ENCODE results near the gene RNF44. TPM values are rescaled to one million over a fixed set of nuclear protein-coding genes. Genes with fewer than 3 reads are reported as not detected.

Gene RNF44
- total RNA-seq, 2 donors from 2014 or later, result 58.2 to 67.5 TPM

- no peak overlapping the region for H3K4me3 ChIP-seq
- no peak for DNase-seq
These were observed 35.9 kb downstream of the RNF44 start for GRCh38 chr5:176501333-176501732.

GRCh38 chr5:176500511-176500910 lies 36.7 kb downstream of the RNF44 start:
- no peaks in the 10 kb centered on the region for H3K4me1 ChIP-seq
- H3K9me3 ChIP-seq, result no peaks in the 10 kb centered on the region
- no peak overlapping the region for H3K4me3 ChIP-seq
- no peak overlapping the region for H3K27ac ChIP-seq
- TF ChIP-seq CTCF (IDR thresholded peaks at IDR 0.05), result no peak
- no peak for DNase-seq
- no peak overlapping the region for H3K9ac ChIP-seq (ENCODE audit: low read depth in 2 of 2, low read length in 2 of 2)
- intact Hi-C loops (cut with DNase I), result no loop called here
- peaks cover 20% of the 10 kb centered on the region for H3K36me3 ChIP-seq
- no peaks in the 10 kb centered on the region for H3K27me3 ChIP-seq

More at GRCh38 chr5:176501333-176501732, 35.9 kb downstream of the RNF44 start:
- intact Hi-C loops (cut with DNase I), result no loop called here
- no peaks in the 10 kb centered on the region for H3K9me3 ChIP-seq
- H3K27me3 ChIP-seq, result no peaks in the 10 kb centered on the region
- H3K4me1 ChIP-seq, result no peaks in the 10 kb centered on the region
- peaks cover 20% of the 10 kb centered on the region for H3K36me3 ChIP-seq
- no peak overlapping the region for H3K9ac ChIP-seq (ENCODE audit: low read depth in 2 of 2, low read length in 2 of 2)
- no peak overlapping the region for H3K27ac ChIP-seq
- TF ChIP-seq CTCF (IDR thresholded peaks at IDR 0.05), result no peak

- Histone ChIP-seq H3K9me3 (no peaks in the 10 kb centered on the region), H3K4me3 (no peak overlapping the region), H3K27ac (no peak overlapping the region), H3K9ac (ENCODE audit: low read depth in 2 of 2, low read length in 2 of 2) (no peak overlapping the region), H3K36me3 (peaks cover 20% of the 10 kb centered on the region), H3K27me3 (no peaks in the 10 kb centered on the region), H3K4me1 (no peaks in the 10 kb centered on the region)
- no peak for DNase-seq
- no peak for TF ChIP-seq CTCF (IDR thresholded peaks at IDR 0.05)
- intact Hi-C loops (cut with DNase I), result no loop called here
These were observed 37.9 kb downstream of the RNF44 start for GRCh38 chr5:176499273-176499672.

GRCh38 chr5:176497852-176498251 lies 39.4 kb downstream of the RNF44 start:
- H3K27me3 ChIP-seq, result no peaks in the 10 kb centered on the region
- no peak overlapping the region for H3K27ac ChIP-seq
- no peaks in the 10 kb centered on the region for H3K4me1 ChIP-seq
- H3K9me3 ChIP-seq, result no peaks in the 10 kb centered on the region
- intact Hi-C loops (cut with DNase I), result no loop called here
- TF ChIP-seq CTCF (IDR thresholded peaks at IDR 0.05), result no peak
- no peak overlapping the region for H3K9ac ChIP-seq (ENCODE audit: low read depth in 2 of 2, low read length in 2 of 2)
- no peak overlapping the region for H3K4me3 ChIP-seq
- DNase-seq, result no peak
- H3K36me3 ChIP-seq, result peaks cover 20% of the 10 kb centered on the region

GRCh38 chr5:176492431-176492830 lies 44.8 kb downstream of the RNF44 start:
- no peak for DNase-seq
- no peaks in the 10 kb centered on the region for H3K27me3 ChIP-seq
- no peak overlapping the region for H3K4me3 ChIP-seq
- H3K4me1 ChIP-seq, result no peaks in the 10 kb centered on the region
- intact Hi-C loops (cut with DNase I), result no loop called here
- H3K27ac ChIP-seq, result no peak overlapping the region
- H3K36me3 ChIP-seq, result no peaks in the 10 kb centered on the region
- no peaks in the 10 kb centered on the region for H3K9me3 ChIP-seq
- no peak overlapping the region for H3K9ac ChIP-seq (ENCODE audit: low read depth in 2 of 2, low read length in 2 of 2)
- no peak for TF ChIP-seq CTCF (IDR thresholded peaks at IDR 0.05)

GRCh38 chr5:176491901-176492300 lies 45.3 kb downstream of the RNF44 start:
- Histone ChIP-seq H3K27me3 (no peaks in the 10 kb centered on the region), H3K9me3 (no peaks in the 10 kb centered on the region), H3K4me3 (no peak overlapping the region), H3K27ac (no peak overlapping the region), H3K4me1 (no peaks in the 10 kb centered on the region), H3K9ac (ENCODE audit: low read depth in 2 of 2, low read length in 2 of 2) (no peak overlapping the region), H3K36me3 (no peaks in the 10 kb centered on the region)
- no peak for DNase-seq
- no peak for TF ChIP-seq CTCF (IDR thresholded peaks at IDR 0.05)
- intact Hi-C loops (cut with DNase I), result no loop called here
